HepG2 (cell line): ENCODE data around the gene IGIP. TPM values are rescaled to one million over a fixed set of nuclear protein-coding genes. Genes with fewer than 3 reads are reported as not detected.

Experiments used
- ATAD3A ChIP-seq: sonication (generic); formaldehyde crosslinking; IDR thresholded peaks from 2 replicates; pipeline ENCODE4 v1.4.0; 2020; ENCODE audit warnings: missing genetic modification reagents
- ATF1 ChIP-seq: IDR thresholded peaks from 2 replicates; pipeline ENCODE4 v1.6.1; 2016; ENCODE audit warnings: mild to moderate bottlenecking, control low read depth
- DMTF1 ChIP-seq: sonication (generic); formaldehyde crosslinking; IDR thresholded peaks from 2 replicates; pipeline ENCODE4 v1.4.0; 2020; ENCODE audit warnings: mild to moderate bottlenecking, missing genetic modification reagents
- GTF3A ChIP-seq: sonication (generic); formaldehyde crosslinking; conservative IDR thresholded peaks from 2 replicates; pipeline ENCODE4 v1.4.0; 2020; ENCODE audit warnings: mild to moderate bottlenecking, missing genetic modification reagents
- IKZF1 ChIP-seq: fragments of 450-650 bp; IDR thresholded peaks from 2 replicates; pipeline ENCODE4 v1.7.1; 2016
- KAT8 ChIP-seq: IDR thresholded peaks from 2 replicates; pipeline ENCODE4 v1.6.1; 2016; ENCODE audit warnings: missing genetic modification reagents, missing compliant biosample characterization
- KLF16 ChIP-seq, 2 experiments: sonication (generic) in 1 of 2; formaldehyde crosslinking in 1 of 2; IDR thresholded peaks; 2 replicates each; pipeline versions ENCODE4 v1.6.1 to v1.8.0; 2016 to 2023; ENCODE audit warnings: missing genetic modification reagents in 2 of 2, missing compliant biosample characterization in 1 of 2
- MZF1 ChIP-seq: sonication (generic); formaldehyde crosslinking; IDR thresholded peaks from 2 replicates; pipeline ENCODE4 v1.8.1; 2023; ENCODE audit warnings: mild to moderate bottlenecking, missing genetic modification reagents, borderline replicate concordance
- NFKBIZ ChIP-seq: IDR thresholded peaks from 2 replicates; pipeline ENCODE4 v1.6.1; 2018; ENCODE audit warnings: missing genetic modification reagents, missing compliant biosample characterization
- NR2C2 ChIP-seq: sonication (generic); formaldehyde crosslinking; IDR thresholded peaks from 2 replicates; pipeline ENCODE4 v1.4.0; 2020; ENCODE audit warnings: missing genetic modification reagents, mild to moderate bottlenecking, moderate library complexity, borderline replicate concordance
- SSRP1 ChIP-seq: IDR thresholded peaks from 2 replicates; pipeline ENCODE4 v1.6.1; 2016; ENCODE audit warnings: control low read depth
- STAG1 ChIP-seq: sonication (generic); formaldehyde crosslinking; IDR thresholded peaks from 2 replicates; pipeline ENCODE4 v1.4.0; 2020; ENCODE audit warnings: missing genetic modification reagents
- TAF15 ChIP-seq: fragments of 200-400 bp; formaldehyde crosslinking; IDR thresholded peaks from one replicate; pipeline ENCODE4 v1.6.1; 2018; ENCODE audit warnings: mild to moderate bottlenecking, low read depth, low read length; ENCODE audit not compliant: poor library complexity, severe bottlenecking
- TGIF2 ChIP-seq: IDR thresholded peaks from 2 replicates; pipeline ENCODE4 v1.6.1; 2016; ENCODE audit warnings: control low read depth, missing compliant biosample characterization
- WIZ ChIP-seq: sonication (generic); formaldehyde crosslinking; IDR thresholded peaks from 2 replicates; pipeline ENCODE4 v1.5.1; 2020; ENCODE audit warnings: mild to moderate bottlenecking, missing genetic modification reagents
- XBP1 ChIP-seq: sonication (generic); formaldehyde crosslinking; IDR thresholded peaks from 2 replicates; pipeline ENCODE4 v1.5.0; 2020; ENCODE audit warnings: missing genetic modification reagents
- ZFP41 ChIP-seq: sonication (generic); formaldehyde crosslinking; IDR thresholded peaks from 2 replicates; pipeline ENCODE4 v1.4.0; 2020; ENCODE audit warnings: mild to moderate bottlenecking, missing genetic modification reagents, borderline replicate concordance
- ZFY ChIP-seq: sonication (generic); formaldehyde crosslinking; IDR thresholded peaks from 2 replicates; pipeline ENCODE4 v1.4.0; 2020; ENCODE audit warnings: missing genetic modification reagents
- ZKSCAN5 ChIP-seq: sonication (generic); formaldehyde crosslinking; IDR thresholded peaks from 2 replicates; pipeline ENCODE4 v1.5.1; 2020; ENCODE audit warnings: mild to moderate bottlenecking, missing genetic modification reagents
- ZNF20 ChIP-seq: sonication (generic); formaldehyde crosslinking; IDR thresholded peaks from 2 replicates; pipeline ENCODE4 v1.4.0; 2020; ENCODE audit warnings: mild to moderate bottlenecking, moderate library complexity, missing genetic modification reagents
- ZNF234 ChIP-seq: sonication (generic); formaldehyde crosslinking; conservative IDR thresholded peaks from 2 replicates; pipeline ENCODE4 v1.5.1; 2020; ENCODE audit warnings: mild to moderate bottlenecking, missing genetic modification reagents
- ZNF274 ChIP-seq: sonication (generic); formaldehyde crosslinking; IDR thresholded peaks from 2 replicates; pipeline ENCODE4 v1.5.1; 2020; ENCODE audit warnings: mild to moderate bottlenecking, missing genetic modification reagents
- ZNF329 ChIP-seq: sonication (generic); formaldehyde crosslinking; IDR thresholded peaks from 2 replicates; pipeline ENCODE4 v1.9.0; 2021; ENCODE audit warnings: low read depth, mild to moderate bottlenecking, missing genetic modification reagents
- ZNF362 ChIP-seq: sonication (generic); formaldehyde crosslinking; IDR thresholded peaks from 2 replicates; pipeline ENCODE4 v1.4.0; 2020; ENCODE audit warnings: missing genetic modification reagents, mild to moderate bottlenecking, borderline replicate concordance
- ZNF414 ChIP-seq: sonication (generic); formaldehyde crosslinking; IDR thresholded peaks from 2 replicates; pipeline ENCODE4 v1.5.0; 2020; ENCODE audit warnings: missing genetic modification reagents
- ZNF558 ChIP-seq: sonication (generic); formaldehyde crosslinking; IDR thresholded peaks from 2 replicates; pipeline ENCODE4 v1.9.0; 2022; ENCODE audit warnings: mild to moderate bottlenecking, missing genetic modification reagents, borderline replicate concordance
- ZNF607 ChIP-seq: sonication (generic); formaldehyde crosslinking; IDR thresholded peaks from 2 replicates; pipeline ENCODE4 v1.5.1; 2020; ENCODE audit warnings: missing genetic modification reagents, mild to moderate bottlenecking, borderline replicate concordance
- ZNF780A ChIP-seq: sonication (generic); formaldehyde crosslinking; IDR thresholded peaks from 2 replicates; pipeline ENCODE4 v1.8.0; 2022; ENCODE audit warnings: mild to moderate bottlenecking, missing genetic modification reagents, moderate library complexity
- ZNF891 ChIP-seq: sonication (generic); formaldehyde crosslinking; IDR thresholded peaks from 2 replicates; pipeline ENCODE4 v1.5.0; 2020; ENCODE audit warnings: mild to moderate bottlenecking, missing genetic modification reagents
- polyA plus RNA-seq, 8 experiments: library from polyadenylated mRNA; depleted of rRNA in 3 of 8; stranded (reverse) in 7 of 8; unstranded in 1 of 8; fragments of >200 nt; fragmentation: Illumina TruSeq in 4 of 8; extraction: Trizol in 4 of 8; gene quantifications; 2 replicates each; pipeline versions ENCODE4 v1.2.1 to v1.2.3, GENCODE V29; 2011 to 2016; ENCODE audit warnings: low read depth in 4 of 8, missing spikeins in 1 of 8, mixed read lengths in 1 of 8; ENCODE audit not compliant: insufficient read depth in 1 of 8
- total RNA-seq, 5 experiments: library from RNA; depleted of rRNA; stranded (reverse); fragments of >200 nt; fragmentation: Illumina TruSeq; extraction: Trizol; gene quantifications; 2 replicates each; pipeline ENCODE4 v1.2.3, GENCODE V29; 2016; ENCODE audit warnings: low read depth in 1 of 5

The IGIP gene
- total and polyA plus RNA-seq, 2 of the 13 experiments (the other 11 are each of a cell fraction or from before 2014, with no cell fraction given), result 1.7 to 2.1 TPM

- TF ChIP-seq DMTF1 (CRISPR knock-in tag) (no peak), ZNF891 (CRISPR knock-in tag) (no peak), STAG1 (CRISPR knock-in tag) (no peak), ATF1 (no peak), GTF3A (CRISPR knock-in tag) (0 out of 2 replicates have a peak, but pooled peaks have one; percentile 67), NR2C2 (CRISPR knock-in tag) (peak; percentile 40; the same call in 1 of the 2 replicates), ZNF234 (no peak), IKZF1 (no peak), ZNF607 (CRISPR knock-in tag) (no peak), TGIF2 (CRISPR knock-in tag) (no peak), ZNF414 (CRISPR knock-in tag) (no peak), ZNF362 (CRISPR knock-in tag) (no peak), ZKSCAN5 (CRISPR knock-in tag) (no peak), SSRP1 (no peak), ZNF558 (CRISPR knock-in tag) (no peak), ZNF780A (CRISPR knock-in tag) (no peak), ZNF329 (no peak), ZNF20 (CRISPR knock-in tag) (no peak), XBP1 (CRISPR knock-in tag) (no peak), KAT8 (peak; percentile 53; the same call in 1 of the 2 replicates), NFKBIZ (CRISPR knock-in tag) (no peak), ZFP41 (CRISPR knock-in tag) (no peak), TAF15 (no peak), ZNF274 (CRISPR knock-in tag) (no peak), WIZ (no peak), KLF16 (CRISPR knock-in tag; IDR thresholded peaks at IDR 0.05) (peak in 1 of 2 experiments; percentile 66; a peak in 2 of 4 replicates), MZF1 (CRISPR knock-in tag) (no peak), ATAD3A (CRISPR knock-in tag) (no peak), ZFY (CRISPR knock-in tag) (peak; percentile 56)
Observed at GRCh38 chr5:140113699-140114263, 12.0 kb upstream of the IGIP start, which contains the start of gene PURA (continued).
